GM19099 (cell line): Measurements from ENCODE around the gene DIP2C.

ENCODE experiments used
- POLR2A ChIP-seq: IDR thresholded peaks from 3 replicates; pipeline ENCODE4 v1.6.1; 2011; ENCODE audit warnings: low read depth; ENCODE audit not compliant: insufficient read length; ENCODE audit errors: extremely low read depth

The DIP2C gene

GRCh38 chr10:687583-688311 lies 1.7 kb downstream of the DIP2C start:
- no peak for TF ChIP-seq POLR2A

- no peak for TF ChIP-seq POLR2A
These were observed 3.1 kb downstream of the DIP2C start for GRCh38 chr10:686155-686931.

GRCh38 chr10:685613-686012 lies 3.9 kb downstream of the DIP2C start:
- TF ChIP-seq POLR2A = no peak

GRCh38 chr10:683448-684071 lies 5.9 kb downstream of the DIP2C start:
- no peak for TF ChIP-seq POLR2A

GRCh38 chr10:682931-683447 lies 6.5 kb downstream of the DIP2C start:
- TF ChIP-seq POLR2A = no peak

GRCh38 chr10:681670-682318 lies 7.7 kb downstream of the DIP2C start:
- no peak for TF ChIP-seq POLR2A

- TF ChIP-seq POLR2A = no peak
These were observed 8.7 kb downstream of the DIP2C start for GRCh38 chr10:680745-681144.

- TF ChIP-seq POLR2A = no peak
These were observed 9.3 kb downstream of the DIP2C start for GRCh38 chr10:680146-680545.

GRCh38 chr10:679556-679955 lies 9.9 kb downstream of the DIP2C start:
- no peak for TF ChIP-seq POLR2A

GRCh38 chr10:677750-678661 lies 11.5 kb downstream of the DIP2C start:
- TF ChIP-seq POLR2A = no peak

GRCh38 chr10:677038-677437 lies 12.4 kb downstream of the DIP2C start:
- no peak for TF ChIP-seq POLR2A

- TF ChIP-seq POLR2A = no peak
These were observed 13.3 kb downstream of the DIP2C start for GRCh38 chr10:676178-676577.

- no peak for TF ChIP-seq POLR2A
These were observed 13.9 kb downstream of the DIP2C start for GRCh38 chr10:675532-675931.

GRCh38 chr10:673492-673891 lies 16.0 kb downstream of the DIP2C start:
- no peak for TF ChIP-seq POLR2A

- TF ChIP-seq POLR2A = no peak
These were observed 16.5 kb downstream of the DIP2C start for GRCh38 chr10:672992-673391.

- TF ChIP-seq POLR2A = no peak
These were observed 17.3 kb downstream of the DIP2C start for GRCh38 chr10:672203-672602.
